Fibroblast of skin of abdomen (primary cell): ENCODE measurements around the gene CDCA4.

ENCODE experiments used
- DNase-seq: peaks from one replicate; pipeline ENCODE4 v3.0.0-alpha.2; 2013

CDCA4 gene

GRCh38 chr14:105012171-105012985 is 8.5 kb downstream of the CDCA4 start:
- DNase-seq = no peak

- no peak for DNase-seq
These were observed 9.4 kb downstream of the CDCA4 start for GRCh38 chr14:105011312-105011990.

GRCh38 chr14:105010891-105011291 is 10.0 kb downstream of the CDCA4 start:
- no peak for DNase-seq

- no peak for DNase-seq
These were observed 10.8 kb downstream of the CDCA4 start for GRCh38 chr14:105010106-105010505.

- DNase-seq = no peak
These were observed 13.2 kb downstream of the CDCA4 start for GRCh38 chr14:105007593-105008264.

- DNase-seq = peak; percentile 5
These were observed 13.9 kb downstream of the CDCA4 start for GRCh38 chr14:105006831-105007592.

- no peak for DNase-seq
These were observed 14.7 kb downstream of the CDCA4 start for GRCh38 chr14:105005929-105006830.

- no peak for DNase-seq
These were observed 15.5 kb downstream of the CDCA4 start for GRCh38 chr14:105005329-105005928.

GRCh38 chr14:104999361-104999760 is 21.5 kb downstream of the CDCA4 start:
- no peak for DNase-seq

GRCh38 chr14:104998801-104999200 is 22.1 kb downstream of the CDCA4 start:
- DNase-seq = no peak

GRCh38 chr14:104996483-104996882 is 24.4 kb downstream of the CDCA4 start:
- DNase-seq = no peak

GRCh38 chr14:104996032-104996431 is 24.9 kb downstream of the CDCA4 start:
- DNase-seq = no peak

GRCh38 chr14:104994978-104995377 is 25.9 kb downstream of the CDCA4 start:
- no peak for DNase-seq

GRCh38 chr14:104993808-104994591 is 26.9 kb downstream of the CDCA4 start:
- DNase-seq = no peak

- no peak for DNase-seq
These were observed 27.6 kb downstream of the CDCA4 start for GRCh38 chr14:104993306-104993705.

GRCh38 chr14:104992501-104992900 is 28.4 kb downstream of the CDCA4 start:
- DNase-seq = no peak

GRCh38 chr14:104991896-104992230 is 29.0 kb downstream of the CDCA4 start:
- no peak for DNase-seq

GRCh38 chr14:104989951-104990303 is 31.0 kb downstream of the CDCA4 start:
- no peak for DNase-seq

GRCh38 chr14:104989236-104989950 is 31.5 kb downstream of the CDCA4 start:
- DNase-seq = no peak
